ENCODE measurements around the gene CLEC4G. TPM values are rescaled to one million over a fixed set of nuclear protein-coding genes. Genes with fewer than 3 reads are reported as not detected.

The CLEC4G gene
- polyA plus RNA-seq, 1 donor from 2014 or later: not detected

DNA sequence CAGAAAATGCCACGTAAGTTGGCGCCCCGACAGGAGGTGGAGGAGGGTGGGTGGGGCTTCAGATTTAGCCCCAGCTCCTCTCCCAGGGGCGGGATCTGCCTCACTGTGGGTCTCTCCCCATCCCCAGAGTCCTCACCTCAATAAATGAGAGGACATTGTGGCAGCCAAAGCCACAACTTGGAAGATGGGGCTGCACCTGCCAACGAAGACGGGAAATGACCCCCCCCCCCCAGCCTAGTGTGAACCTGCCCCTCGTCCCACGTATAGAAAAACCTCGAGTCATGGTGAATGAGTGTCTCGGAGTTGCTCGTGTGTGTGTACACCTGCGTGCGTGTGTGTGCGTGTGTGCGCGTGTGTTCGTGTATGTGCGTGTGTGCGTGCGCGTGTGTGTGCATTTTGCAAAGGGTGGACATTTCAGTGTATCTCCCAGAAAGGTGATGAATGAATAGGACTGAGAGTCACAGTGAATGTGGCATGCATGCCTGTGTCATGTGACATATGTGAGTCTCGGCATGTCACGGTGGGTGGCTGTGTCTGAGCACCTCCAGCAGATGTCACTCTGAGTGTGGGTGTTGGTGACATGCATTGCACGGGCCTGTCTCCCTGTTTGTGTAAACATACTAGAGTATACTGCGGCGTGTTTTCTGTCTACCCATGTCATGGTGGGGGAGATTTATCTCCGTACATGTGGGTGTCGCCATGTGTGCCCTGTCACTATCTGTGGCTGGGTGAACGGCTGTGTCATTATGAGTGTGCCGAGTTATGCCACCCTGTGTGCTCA, 52.7 kb downstream of the CLEC4G start:
- Histone ChIP-seq H2AFZ (ENCODE audit: low read depth, low read length) (no peak overlapping the region), H3F3A (ENCODE audit: insufficient read depth, low read length, poor library complexity, severe bottlenecking) (no peaks in the 10 kb centered on the region), H3K27me3 (ENCODE audit: insufficient read depth, low read depth, low read length) (no peaks in the 10 kb centered on the region), H3K9ac (ENCODE audit: low read length) (no peak overlapping the region), H3K36me3 (ENCODE audit: insufficient read depth, low read length) (no peaks in the 10 kb centered on the region), H3K9me3 (ENCODE audit: low read length) (no peaks in the 10 kb centered on the region), H4K20me1 (ENCODE audit: insufficient read depth) (no peaks in the 10 kb centered on the region), H3K4me2 (ENCODE audit: low read length) (no peak overlapping the region), H3K27ac (ENCODE audit: low read length) (peak overlapping the region; percentile 15), H3K9me2 (ENCODE audit: insufficient read depth, low read length) (no peaks in the 10 kb centered on the region), H3K4me3 (ENCODE audit: low read length) (no peak overlapping the region), H3K79me2 (replicated peaks; ENCODE audit: insufficient read depth, low read length) (peaks cover 8% of the 10 kb centered on the region)
- TF ChIP-seq, protein P1, sequence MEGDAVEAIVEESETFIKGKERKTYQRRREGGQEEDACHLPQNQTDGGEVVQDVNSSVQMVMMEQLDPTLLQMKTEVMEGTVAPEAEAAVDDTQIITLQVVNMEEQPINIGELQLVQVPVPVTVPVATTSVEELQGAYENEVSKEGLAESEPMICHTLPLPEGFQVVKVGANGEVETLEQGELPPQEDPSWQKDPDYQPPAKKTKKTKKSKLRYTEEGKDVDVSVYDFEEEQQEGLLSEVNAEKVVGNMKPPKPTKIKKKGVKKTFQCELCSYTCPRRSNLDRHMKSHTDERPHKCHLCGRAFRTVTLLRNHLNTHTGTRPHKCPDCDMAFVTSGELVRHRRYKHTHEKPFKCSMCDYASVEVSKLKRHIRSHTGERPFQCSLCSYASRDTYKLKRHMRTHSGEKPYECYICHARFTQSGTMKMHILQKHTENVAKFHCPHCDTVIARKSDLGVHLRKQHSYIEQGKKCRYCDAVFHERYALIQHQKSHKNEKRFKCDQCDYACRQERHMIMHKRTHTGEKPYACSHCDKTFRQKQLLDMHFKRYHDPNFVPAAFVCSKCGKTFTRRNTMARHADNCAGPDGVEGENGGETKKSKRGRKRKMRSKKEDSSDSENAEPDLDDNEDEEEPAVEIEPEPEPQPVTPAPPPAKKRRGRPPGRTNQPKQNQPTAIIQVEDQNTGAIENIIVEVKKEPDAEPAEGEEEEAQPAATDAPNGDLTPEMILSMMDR (IDR thresholded peaks at IDR 0.05; ENCODE audit: poor library complexity, severe bottlenecking): peak; percentile 76
- TF ChIP-seq SMC3 (conservative IDR thresholded peaks at IDR 0.05; ENCODE audit: poor library complexity) (peak; percentile 69), MXI1 (conservative IDR thresholded peaks at IDR 0.05; ENCODE audit: poor library complexity, severe bottlenecking) (peak; percentile 46), EZH2 (IDR thresholded peaks at IDR 0.05; ENCODE audit: borderline replicate concordance, insufficient read depth, low read length, poor library complexity, severe bottlenecking) (no peak), TAF1 (IDR thresholded peaks at IDR 0.05; ENCODE audit: low read depth) (no peak), RAD21 (conservative IDR thresholded peaks at IDR 0.05) (peak; percentile 71), POLR2AphosphoS5 (IDR thresholded peaks at IDR 0.05) (peak; percentile 62), EP300 (conservative IDR thresholded peaks at IDR 0.05; ENCODE audit: poor library complexity, severe bottlenecking) (peak; percentile 42)
- TF ChIP-seq, protein P2, sequence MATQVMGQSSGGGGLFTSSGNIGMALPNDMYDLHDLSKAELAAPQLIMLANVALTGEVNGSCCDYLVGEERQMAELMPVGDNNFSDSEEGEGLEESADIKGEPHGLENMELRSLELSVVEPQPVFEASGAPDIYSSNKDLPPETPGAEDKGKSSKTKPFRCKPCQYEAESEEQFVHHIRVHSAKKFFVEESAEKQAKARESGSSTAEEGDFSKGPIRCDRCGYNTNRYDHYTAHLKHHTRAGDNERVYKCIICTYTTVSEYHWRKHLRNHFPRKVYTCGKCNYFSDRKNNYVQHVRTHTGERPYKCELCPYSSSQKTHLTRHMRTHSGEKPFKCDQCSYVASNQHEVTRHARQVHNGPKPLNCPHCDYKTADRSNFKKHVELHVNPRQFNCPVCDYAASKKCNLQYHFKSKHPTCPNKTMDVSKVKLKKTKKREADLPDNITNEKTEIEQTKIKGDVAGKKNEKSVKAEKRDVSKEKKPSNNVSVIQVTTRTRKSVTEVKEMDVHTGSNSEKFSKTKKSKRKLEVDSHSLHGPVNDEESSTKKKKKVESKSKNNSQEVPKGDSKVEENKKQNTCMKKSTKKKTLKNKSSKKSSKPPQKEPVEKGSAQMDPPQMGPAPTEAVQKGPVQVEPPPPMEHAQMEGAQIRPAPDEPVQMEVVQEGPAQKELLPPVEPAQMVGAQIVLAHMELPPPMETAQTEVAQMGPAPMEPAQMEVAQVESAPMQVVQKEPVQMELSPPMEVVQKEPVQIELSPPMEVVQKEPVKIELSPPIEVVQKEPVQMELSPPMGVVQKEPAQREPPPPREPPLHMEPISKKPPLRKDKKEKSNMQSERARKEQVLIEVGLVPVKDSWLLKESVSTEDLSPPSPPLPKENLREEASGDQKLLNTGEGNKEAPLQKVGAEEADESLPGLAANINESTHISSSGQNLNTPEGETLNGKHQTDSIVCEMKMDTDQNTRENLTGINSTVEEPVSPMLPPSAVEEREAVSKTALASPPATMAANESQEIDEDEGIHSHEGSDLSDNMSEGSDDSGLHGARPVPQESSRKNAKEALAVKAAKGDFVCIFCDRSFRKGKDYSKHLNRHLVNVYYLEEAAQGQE (IDR thresholded peaks at IDR 0.05; ENCODE audit: borderline replicate concordance): no peak

Other genes with a start within 250 kb of the CLEC4G start
- 1.2 and 1.3 TPM in 2 replicates for gene PEX11G, start 243.1 kb downstream of the CLEC4G start, polyA plus RNA-seq
- 14.6 and 22.0 TPM in 2 replicates for gene ZNF358, start 216.0 kb downstream of the CLEC4G start, polyA plus RNA-seq
- 16.9 and 20.6 TPM in 2 replicates for gene MCOLN1, start 209.5 kb downstream of the CLEC4G start, polyA plus RNA-seq
- gene PNPLA6, start 196.4 kb downstream of the CLEC4G start, polyA plus RNA-seq: 10.8 and 25.0 TPM in 2 replicates
- gene CAMSAP3, start 136.2 kb downstream of the CLEC4G start, polyA plus RNA-seq: 17.0 and 22.5 TPM in 2 replicates
- gene XAB2, start 102.6 kb downstream of the CLEC4G start, polyA plus RNA-seq: 19.6 and 20.8 TPM in 2 replicates
- 84.6 and 105 TPM in 2 replicates for gene PET100, start 102.3 kb downstream of the CLEC4G start, polyA plus RNA-seq
- gene PCP2, start 98.4 kb downstream of the CLEC4G start, polyA plus RNA-seq: not detected in 2 replicates
- 1.7 and 7.8 TPM in 2 replicates for gene STXBP2, start 95.0 kb downstream of the CLEC4G start, polyA plus RNA-seq
- gene RETN, start 63.1 kb downstream of the CLEC4G start, polyA plus RNA-seq: not detected in 2 replicates
- 0.22 TPM in 1 of 2 replicates, not detected in the other for gene MCEMP1, start 55.0 kb downstream of the CLEC4G start, polyA plus RNA-seq
- gene TRAPPC5, start 51.3 kb downstream of the CLEC4G start, polyA plus RNA-seq: 88.5 and 113 TPM in 2 replicates
- not detected in 2 replicates for gene FCER2, start 30.0 kb downstream of the CLEC4G start, polyA plus RNA-seq
- not detected in 2 replicates for gene CD209, start 15.4 kb upstream of the CLEC4G start, polyA plus RNA-seq
- not detected in 2 replicates for gene CLEC4M, start 31.1 kb upstream of the CLEC4G start, polyA plus RNA-seq
- gene EVI5L, start 98.1 kb upstream of the CLEC4G start, polyA plus RNA-seq: 50.6 and 65.1 TPM in 2 replicates
- gene PRR36, start 142.3 kb upstream of the CLEC4G start, polyA plus RNA-seq: 2.5 and 2.7 TPM in 2 replicates
- gene LRRC8E, start 156.4 kb upstream of the CLEC4G start, polyA plus RNA-seq: not detected in 2 replicates
- 9.2 and 13.4 TPM in 2 replicates for gene MAP2K7, start 171.8 kb upstream of the CLEC4G start, polyA plus RNA-seq
- gene TGFBR3L, start 182.7 kb upstream of the CLEC4G start, polyA plus RNA-seq: not detected in 2 replicates
- gene SNAPC2, start 188.2 kb upstream of the CLEC4G start, polyA plus RNA-seq: 12.8 and 13.2 TPM in 2 replicates
- gene CTXN1, start 194.0 kb upstream of the CLEC4G start, polyA plus RNA-seq: 24.7 and 34.1 TPM in 2 replicates
- 48.3 and 56.7 TPM in 2 replicates for gene TIMM44, start 211.6 kb upstream of the CLEC4G start, polyA plus RNA-seq

Measured in neural cell (in vitro differentiated cells).